LNCaP clone FGC (cell line): Measurements from ENCODE around the gene RASA3.
"Not testable (repeated sequence)": the region's sequence is repeated elsewhere in the genome, so short reads cannot be mapped to it uniquely, and the experiment has no call there.

ENCODE experiments used
- DNase-seq: peaks from one replicate; pipeline ENCODE4 v3.0.0-alpha.2; 2011; ENCODE audit warnings: low read depth
- H3K4me3 ChIP-seq: 2 replicates; pipeline ENCODE4 v1.5.1; 2011; ENCODE audit warnings: mild to moderate bottlenecking, low read depth, low read length, control low read depth
- CTCF ChIP-seq: IDR thresholded peaks from 2 replicates; pipeline ENCODE4 v1.5.1; 2012; ENCODE audit warnings: mild to moderate bottlenecking; ENCODE audit not compliant: control insufficient read depth, insufficient read depth; ENCODE audit errors: extremely low read depth

RASA3 gene

GRCh38 chr13:114128624-114129522 lies 3.5 kb downstream of the RASA3 start:
- DNase-seq: no peak
- TF ChIP-seq CTCF: no peak
- no peak overlapping the region for H3K4me3 ChIP-seq

GRCh38 chr13:114128348-114128623 lies 4.1 kb downstream of the RASA3 start:
- DNase-seq: no peak
- no peak for TF ChIP-seq CTCF
- no peak overlapping the region for H3K4me3 ChIP-seq

- no peak for DNase-seq
- H3K4me3 ChIP-seq: no peak overlapping the region
- no peak for TF ChIP-seq CTCF
These were observed 4.7 kb downstream of the RASA3 start for GRCh38 chr13:114127473-114128347.

- DNase-seq: no peak
- no peak for TF ChIP-seq CTCF
- H3K4me3 ChIP-seq: no peak overlapping the region
These were observed 5.5 kb downstream of the RASA3 start for GRCh38 chr13:114126789-114127472.

- H3K4me3 ChIP-seq, DNase-seq: not testable (repeated sequence)
These were observed 6.3 kb downstream of the RASA3 start for GRCh38 chr13:114126086-114126485.

GRCh38 chr13:114125589-114125988 lies 6.8 kb downstream of the RASA3 start:
- DNase-seq: no peak

More at GRCh38 chr13:114125589-114125988, 6.8 kb downstream of the RASA3 start:
- no peak overlapping the region for H3K4me3 ChIP-seq
- TF ChIP-seq CTCF: no peak
